Activated CD8-positive, alpha-beta memory T cell treated with anti-CD3 and anti-CD28 coated beads, Interleukin-2, amount 50 U/mL, for 1 hour (primary cell): ENCODE measurements around the gene MARCHF6.
"Not testable (repeated sequence)": the region's sequence is repeated elsewhere in the genome, so short reads cannot be mapped to it uniquely, and the experiment has no call there.

Source experiments
- DNase-seq: peaks from one replicate; pipeline ENCODE4 v3.0.0-alpha.2; 2020; ENCODE audit errors: extremely low read depth

Gene MARCHF6

GRCh38 chr5:10351919-10352318, 1.6 kb upstream of the MARCHF6 start:
- no peak for DNase-seq

- no peak for DNase-seq
Observed at GRCh38 chr5:10352430-10353240, 860 bp upstream of the MARCHF6 start.

GRCh38 chr5:10354048-10354872, 765 bp downstream of the MARCHF6 start:
- no peak for DNase-seq

GRCh38 chr5:10355071-10355889, 1.8 kb downstream of the MARCHF6 start:
- no peak for DNase-seq

GRCh38 chr5:10358999-10359398, 5.5 kb downstream of the MARCHF6 start:
- DNase-seq: no peak

- no peak for DNase-seq
Observed at GRCh38 chr5:10360686-10361085, 7.2 kb downstream of the MARCHF6 start.

- no peak for DNase-seq
Observed at GRCh38 chr5:10363519-10364185, 10.2 kb downstream of the MARCHF6 start.

GRCh38 chr5:10364186-10364689, 10.7 kb downstream of the MARCHF6 start:
- DNase-seq: no peak

- DNase-seq: no peak
Observed at GRCh38 chr5:10365782-10366181, 12.3 kb downstream of the MARCHF6 start.

GRCh38 chr5:10366310-10367272, 13.1 kb downstream of the MARCHF6 start:
- DNase-seq: no peak

- no peak for DNase-seq
Observed at GRCh38 chr5:10367579-10367978, 14.1 kb downstream of the MARCHF6 start.

GRCh38 chr5:10370931-10371330, 17.4 kb downstream of the MARCHF6 start:
- no peak for DNase-seq

- DNase-seq: not testable (repeated sequence)
Observed at GRCh38 chr5:10371369-10371768, 17.9 kb downstream of the MARCHF6 start.

- DNase-seq: no peak
Observed at GRCh38 chr5:10372726-10373709, 19.5 kb downstream of the MARCHF6 start.

GRCh38 chr5:10374046-10375022, 20.8 kb downstream of the MARCHF6 start:
- no peak for DNase-seq

GRCh38 chr5:10375146-10375545, 21.7 kb downstream of the MARCHF6 start:
- DNase-seq: not testable (repeated sequence)

GRCh38 chr5:10376544-10376943, 23.0 kb downstream of the MARCHF6 start:
- no peak for DNase-seq

GRCh38 chr5:10377081-10377480, 23.6 kb downstream of the MARCHF6 start:
- no peak for DNase-seq
